ENCODE measurements around the gene UTP18.

Gene UTP18

GRCh38 chr17:51335883-51336822 is 75.8 kb downstream of the UTP18 start:
- DNase-seq = no peak

DNA sequence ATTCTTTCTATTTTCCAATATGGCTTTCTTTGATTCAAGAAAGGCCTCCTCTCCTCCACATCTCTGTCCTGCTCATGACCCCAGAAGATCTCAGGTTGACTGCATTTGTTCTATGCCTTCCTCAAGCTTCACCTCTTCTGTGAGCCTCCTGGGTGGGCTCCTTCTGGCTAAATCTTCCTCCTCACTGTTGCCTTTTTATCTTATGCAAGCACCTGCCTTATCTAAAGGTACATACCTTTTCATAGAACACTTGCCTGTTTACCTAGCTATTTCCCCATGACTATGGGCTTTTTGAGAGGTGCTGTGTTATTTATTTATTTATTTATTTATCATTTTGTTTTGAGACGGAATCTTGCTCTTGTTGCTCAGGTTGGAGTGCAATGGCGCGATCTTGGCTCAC is 81.1 kb downstream of the UTP18 start:
- no peak for DNase-seq

DNA sequence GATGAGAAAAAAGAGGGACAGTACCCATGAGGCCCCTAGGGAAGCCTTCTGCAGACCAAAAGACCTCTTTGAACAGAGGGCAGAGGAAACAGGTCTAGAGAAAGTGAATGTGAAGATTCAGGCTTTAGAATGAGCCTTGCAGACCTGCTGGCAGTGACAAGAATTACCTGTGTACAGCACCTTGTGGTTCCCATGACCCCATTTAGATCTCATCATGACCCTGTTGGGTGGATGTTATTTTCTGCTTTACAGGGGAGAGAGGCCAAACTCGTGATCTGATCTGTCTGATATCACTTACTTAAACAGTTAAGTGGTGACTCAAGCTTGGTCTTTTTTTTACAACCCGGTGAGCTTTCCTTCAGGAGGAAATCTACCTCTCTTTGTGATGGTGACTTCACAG is 81.9 kb downstream of the UTP18 start:
- DNase-seq = no peak

DNA sequence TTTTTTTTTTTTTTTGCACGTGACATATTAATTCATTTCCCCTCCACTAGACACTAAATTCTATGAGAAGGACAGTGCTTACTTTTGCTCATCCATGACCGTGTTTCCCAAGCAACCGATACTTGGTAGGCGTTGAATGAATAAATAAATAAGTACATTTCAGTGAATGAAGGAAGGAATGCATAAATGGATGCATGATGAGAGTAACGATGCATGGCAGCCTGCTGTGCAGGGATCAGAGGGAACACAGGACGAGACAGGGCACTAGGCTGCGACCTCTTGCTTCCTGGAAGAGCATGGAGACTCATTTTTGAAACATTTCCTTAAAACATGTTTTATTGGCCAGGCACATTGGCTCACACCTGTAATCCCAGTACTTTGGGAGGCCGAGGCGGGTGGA is 84.2 kb downstream of the UTP18 start:
- no peak for DNase-seq

GRCh38 chr17:51346218-51346982 is 86.1 kb downstream of the UTP18 start:
- no peak for DNase-seq
